ENCODE data around the gene FAM216B.

The FAM216B gene

GRCh38 chr13:42795666-42796065 lies 14.3 kb downstream of the FAM216B start:
- POLR2A ChIA-PET: no interaction called here
- TF ChIP-seq HDGF (IDR thresholded peaks at IDR 0.05; ENCODE audit: borderline replicate concordance) (no peak), ELF4 (IDR thresholded peaks at IDR 0.05) (no peak), LEF1 (IDR thresholded peaks at IDR 0.05; ENCODE audit: borderline replicate concordance) (no peak), BHLHE40 (IDR thresholded peaks at IDR 0.05; ENCODE audit: borderline replicate concordance) (no peak), ARNT (IDR thresholded peaks at IDR 0.05) (no peak), L3MBTL2 (conservative IDR thresholded peaks at IDR 0.05) (no peak), FOXA1 (IDR thresholded peaks at IDR 0.05) (no peak), SP1 (IDR thresholded peaks at IDR 0.05) (no peak), TARDBP (IDR thresholded peaks at IDR 0.05) (no peak), FOXK2 (IDR thresholded peaks at IDR 0.05) (no peak), ZNF384 (IDR thresholded peaks at IDR 0.05) (no peak), CTBP1 (IDR thresholded peaks at IDR 0.05; ENCODE audit: borderline replicate concordance) (no peak), FOXM1 (IDR thresholded peaks at IDR 0.05; ENCODE audit: borderline replicate concordance) (no peak), SUZ12 (IDR thresholded peaks at IDR 0.05) (no peak), NFRKB (IDR thresholded peaks at IDR 0.05) (no peak)
- TF ChIP-seq, protein P1, sequence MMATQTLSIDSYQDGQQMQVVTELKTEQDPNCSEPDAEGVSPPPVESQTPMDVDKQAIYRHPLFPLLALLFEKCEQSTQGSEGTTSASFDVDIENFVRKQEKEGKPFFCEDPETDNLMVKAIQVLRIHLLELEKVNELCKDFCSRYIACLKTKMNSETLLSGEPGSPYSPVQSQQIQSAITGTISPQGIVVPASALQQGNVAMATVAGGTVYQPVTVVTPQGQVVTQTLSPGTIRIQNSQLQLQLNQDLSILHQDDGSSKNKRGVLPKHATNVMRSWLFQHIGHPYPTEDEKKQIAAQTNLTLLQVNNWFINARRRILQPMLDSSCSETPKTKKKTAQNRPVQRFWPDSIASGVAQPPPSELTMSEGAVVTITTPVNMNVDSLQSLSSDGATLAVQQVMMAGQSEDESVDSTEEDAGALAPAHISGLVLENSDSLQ (IDR thresholded peaks at IDR 0.05): no peak
- DNase-seq (ENCODE audit: extremely low spot score): no peak
- CTCF ChIA-PET: no interaction called here

GRCh38 chr13:42796747-42797356 lies 15.5 kb downstream of the FAM216B start:
- DNase-seq (ENCODE audit: extremely low spot score): no peak
- ChIA-PET POLR2A (interaction anchor here (1.0 kb wide), 1 partner anchor 10 kb away, joined by 3 read pairs; no protein-coding TSS in a partner anchor), CTCF (no interaction called here)
- no peak for TF ChIP-seq NFRKB (IDR thresholded peaks at IDR 0.05)
- TF ChIP-seq SUZ12 (IDR thresholded peaks at IDR 0.05): no peak

DNA sequence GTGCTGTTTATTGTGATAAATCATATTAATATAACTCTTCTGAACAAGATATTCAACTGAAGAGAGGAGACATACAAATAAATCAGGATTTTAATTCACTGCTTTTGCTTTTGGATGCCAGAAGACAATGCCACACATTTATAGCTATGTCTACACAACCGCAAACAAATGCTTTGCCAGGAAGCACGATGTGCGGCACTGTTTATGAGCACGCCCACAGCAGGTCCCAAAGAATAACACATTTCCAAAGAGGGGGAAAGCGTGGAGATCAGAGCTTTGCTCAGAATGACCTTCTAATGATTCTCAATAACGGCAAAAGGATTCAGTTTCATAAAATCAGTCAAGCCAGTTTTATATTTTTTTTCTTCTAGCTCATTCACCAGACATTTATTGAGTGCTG lies 16.7 kb downstream of the FAM216B start:
- ChIA-PET CTCF (no interaction called here), POLR2A (no interaction called here)
- DNase-seq (ENCODE audit: extremely low spot score): no peak
- TF ChIP-seq ARNT (IDR thresholded peaks at IDR 0.05): no peak
- TF ChIP-seq TARDBP (IDR thresholded peaks at IDR 0.05): no peak
- TF ChIP-seq, protein P1 (IDR thresholded peaks at IDR 0.05): no peak
- TF ChIP-seq LEF1 (IDR thresholded peaks at IDR 0.05; ENCODE audit: borderline replicate concordance): no peak
- no peak for TF ChIP-seq SUZ12 (IDR thresholded peaks at IDR 0.05)

GRCh38 chr13:42800109-42800643 lies 18.8 kb downstream of the FAM216B start:
- TF ChIP-seq FOXM1 (IDR thresholded peaks at IDR 0.05; ENCODE audit: borderline replicate concordance): no peak
- no peak for TF ChIP-seq ARNT (IDR thresholded peaks at IDR 0.05)
- no peak for TF ChIP-seq SP1 (IDR thresholded peaks at IDR 0.05)
- TF ChIP-seq NFRKB (IDR thresholded peaks at IDR 0.05): no peak
- TF ChIP-seq TARDBP (IDR thresholded peaks at IDR 0.05): no peak
- TF ChIP-seq LEF1 (IDR thresholded peaks at IDR 0.05; ENCODE audit: borderline replicate concordance): no peak
- no peak for TF ChIP-seq HDGF (IDR thresholded peaks at IDR 0.05; ENCODE audit: borderline replicate concordance)
- TF ChIP-seq, protein P1 (IDR thresholded peaks at IDR 0.05): no peak
- no peak for TF ChIP-seq FOXK2 (IDR thresholded peaks at IDR 0.05)
- no peak for TF ChIP-seq FOXA1 (IDR thresholded peaks at IDR 0.05)
- no peak for DNase-seq (ENCODE audit: extremely low spot score)
- CTCF ChIA-PET: no interaction called here
- POLR2A ChIA-PET: no interaction called here

GRCh38 chr13:42803563-42804204 lies 22.3 kb downstream of the FAM216B start:
- ChIA-PET CTCF (interaction anchor here (0.5 kb wide), 1 partner anchor 586 kb away, joined by 3 read pairs; no protein-coding TSS in a partner anchor), POLR2A (no interaction called here)
- no peak for DNase-seq (ENCODE audit: extremely low spot score)
- no peak for TF ChIP-seq HDGF (IDR thresholded peaks at IDR 0.05; ENCODE audit: borderline replicate concordance)
- TF ChIP-seq SUZ12 (IDR thresholded peaks at IDR 0.05): no peak
- TF ChIP-seq NFRKB (IDR thresholded peaks at IDR 0.05): no peak

- ChIA-PET CTCF (no interaction called here), POLR2A (no interaction called here)
- TF ChIP-seq HDGF (IDR thresholded peaks at IDR 0.05; ENCODE audit: borderline replicate concordance): no peak
- TF ChIP-seq LEF1 (IDR thresholded peaks at IDR 0.05; ENCODE audit: borderline replicate concordance): no peak
- TF ChIP-seq SUZ12 (IDR thresholded peaks at IDR 0.05): no peak
- no peak for DNase-seq (ENCODE audit: extremely low spot score)
These were observed 23.0 kb downstream of the FAM216B start for GRCh38 chr13:42804244-42804874.

- ChIA-PET POLR2A (no interaction called here), CTCF (no interaction called here)
- no peak for DNase-seq (ENCODE audit: extremely low spot score)
- TF ChIP-seq LEF1 (IDR thresholded peaks at IDR 0.05; ENCODE audit: borderline replicate concordance) (no peak), CTBP1 (IDR thresholded peaks at IDR 0.05; ENCODE audit: borderline replicate concordance) (no peak), FOXM1 (IDR thresholded peaks at IDR 0.05; ENCODE audit: borderline replicate concordance) (no peak), BHLHE40 (IDR thresholded peaks at IDR 0.05; ENCODE audit: borderline replicate concordance) (no peak), NFRKB (IDR thresholded peaks at IDR 0.05) (no peak), ZNF384 (IDR thresholded peaks at IDR 0.05) (no peak), FOXA1 (IDR thresholded peaks at IDR 0.05) (no peak), ARNT (IDR thresholded peaks at IDR 0.05) (no peak), SP1 (IDR thresholded peaks at IDR 0.05) (no peak)
- TF ChIP-seq, protein P1 (IDR thresholded peaks at IDR 0.05): no peak
These were observed 25.9 kb downstream of the FAM216B start for GRCh38 chr13:42807241-42807640.

Measured in HEK293T (cell line).